GM19240 (cell line): Measurements from ENCODE around the gene MSX2.

ENCODE experiments used
- DNase-seq: peaks from one replicate; pipeline ENCODE4 v3.0.0; 2011; ENCODE audit warnings: low spot score; ENCODE audit not compliant: insufficient read length

MSX2 gene

GRCh38 chr5:174718880-174719610 is 5.3 kb upstream of the MSX2 start:
- DNase-seq, result no peak

GRCh38 chr5:174719793-174720611 is 4.4 kb upstream of the MSX2 start:
- DNase-seq, result no peak

- DNase-seq, result no peak
Measured at GRCh38 chr5:174720612-174721529, 3.5 kb upstream of the MSX2 start.

- no peak for DNase-seq
Measured at GRCh38 chr5:174721530-174722432, 2.6 kb upstream of the MSX2 start.

DNA sequence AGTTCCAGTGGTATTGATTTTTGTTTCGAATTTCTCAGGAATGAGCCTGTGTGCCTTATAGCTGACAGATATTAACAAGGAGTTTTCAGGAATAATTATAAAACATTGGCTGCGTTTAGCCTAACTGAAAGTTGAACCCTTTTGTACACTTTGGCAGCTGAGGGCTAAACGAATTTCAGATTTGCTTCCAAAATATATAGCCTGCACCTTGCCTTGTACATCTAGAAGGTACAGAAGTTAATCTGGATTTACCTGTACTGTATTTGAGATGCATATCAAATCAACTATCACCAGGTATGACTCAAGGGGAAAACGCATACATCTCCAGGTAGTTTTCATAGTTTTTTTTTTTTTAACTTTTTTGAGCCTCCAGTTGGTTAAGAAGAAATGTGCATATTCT is 1.9 kb upstream of the MSX2 start:
- no peak for DNase-seq

GRCh38 chr5:174723315-174723978 is 935 bp upstream of the MSX2 start:
- no peak for DNase-seq

DNA sequence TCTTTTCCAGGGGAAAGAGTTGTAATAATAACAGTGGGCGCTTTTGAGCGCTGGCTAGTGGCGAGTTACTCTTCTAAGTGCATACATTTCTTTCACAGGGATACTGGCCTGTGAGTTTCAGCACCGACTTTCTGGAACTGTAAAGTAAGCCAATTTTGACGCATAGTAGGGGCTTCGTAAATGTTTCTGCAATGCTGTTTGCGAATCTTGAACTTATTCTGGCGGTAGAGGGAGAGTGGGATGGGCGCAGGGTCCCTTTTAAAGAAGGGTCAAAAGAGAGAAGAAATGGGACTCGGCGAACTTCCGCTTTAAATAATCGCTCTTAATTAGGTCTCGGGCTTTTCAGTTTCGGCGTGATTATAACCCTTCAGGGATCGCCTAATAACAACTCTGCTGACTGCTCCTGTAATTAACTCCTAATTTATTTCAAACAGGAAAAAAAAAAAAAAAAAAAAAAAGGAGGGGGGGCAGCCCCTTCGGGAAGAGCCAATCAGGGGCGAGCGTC is 351 bp upstream of the MSX2 start:
- no peak for DNase-seq

DNA sequence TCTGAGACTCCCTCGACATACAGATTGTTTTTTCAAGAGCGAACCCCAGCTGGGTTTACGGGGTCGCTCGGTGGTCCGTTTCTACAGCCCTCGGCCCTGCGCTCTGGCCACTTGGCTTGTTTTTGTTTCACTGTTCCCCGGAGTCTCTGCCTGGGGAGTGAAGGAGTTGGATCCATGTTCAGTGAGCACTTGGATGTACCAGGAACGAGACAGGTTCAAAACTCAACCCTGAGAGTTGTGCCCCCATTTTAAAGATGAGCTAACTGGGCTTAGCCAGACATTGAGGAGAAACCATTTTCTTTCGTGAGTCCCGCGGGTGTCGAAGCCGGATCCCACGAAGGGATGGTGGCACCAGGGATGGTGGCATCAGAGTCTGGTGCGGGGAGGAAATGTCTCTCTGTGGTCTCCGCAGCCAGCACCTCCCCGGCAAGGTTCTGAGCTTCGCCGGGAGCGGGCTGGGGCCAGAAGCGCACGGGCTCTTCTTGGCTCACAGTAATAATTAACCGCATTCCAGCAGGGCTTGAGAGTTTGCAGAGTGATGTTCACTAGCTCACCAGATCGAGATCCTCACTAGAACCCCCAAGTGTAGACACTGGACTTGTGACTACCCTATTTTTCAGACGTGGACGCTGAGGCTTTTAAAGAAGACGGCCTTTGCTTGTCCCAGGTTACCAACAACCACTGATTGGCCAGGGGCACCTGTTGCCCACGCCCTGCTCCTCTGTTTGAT is 1.0 kb downstream of the MSX2 start:
- no peak for DNase-seq

DNA sequence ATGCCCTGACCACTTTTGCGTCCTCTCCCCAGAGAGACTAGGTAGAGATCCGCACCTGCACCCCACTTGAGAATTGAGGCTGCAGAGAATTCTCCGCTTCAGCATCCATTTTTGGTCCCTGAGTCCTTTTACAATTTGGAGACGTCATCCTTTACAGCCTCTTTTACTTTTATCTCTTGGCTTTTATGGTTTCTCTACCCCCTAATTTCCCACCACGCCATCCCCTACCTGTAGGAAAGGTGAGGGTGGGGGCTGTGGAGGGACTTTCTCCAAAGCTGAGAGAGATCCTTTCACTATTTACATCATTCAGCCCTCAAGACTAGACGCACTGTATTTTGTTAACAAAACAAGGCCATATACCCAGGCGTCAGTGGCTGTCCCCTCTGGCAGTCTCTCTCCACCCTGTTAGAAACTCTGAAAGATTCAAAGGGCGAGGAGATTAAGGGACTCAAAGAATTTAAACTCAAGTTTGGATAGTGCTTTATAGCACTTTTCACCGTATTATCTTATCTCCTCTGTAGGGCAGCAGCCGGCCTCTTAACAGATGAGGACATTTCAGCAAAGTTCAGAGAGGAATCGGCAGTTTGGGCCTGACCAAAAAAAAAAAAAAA is 1.7 kb downstream of the MSX2 start:
- DNase-seq, result no peak

DNA sequence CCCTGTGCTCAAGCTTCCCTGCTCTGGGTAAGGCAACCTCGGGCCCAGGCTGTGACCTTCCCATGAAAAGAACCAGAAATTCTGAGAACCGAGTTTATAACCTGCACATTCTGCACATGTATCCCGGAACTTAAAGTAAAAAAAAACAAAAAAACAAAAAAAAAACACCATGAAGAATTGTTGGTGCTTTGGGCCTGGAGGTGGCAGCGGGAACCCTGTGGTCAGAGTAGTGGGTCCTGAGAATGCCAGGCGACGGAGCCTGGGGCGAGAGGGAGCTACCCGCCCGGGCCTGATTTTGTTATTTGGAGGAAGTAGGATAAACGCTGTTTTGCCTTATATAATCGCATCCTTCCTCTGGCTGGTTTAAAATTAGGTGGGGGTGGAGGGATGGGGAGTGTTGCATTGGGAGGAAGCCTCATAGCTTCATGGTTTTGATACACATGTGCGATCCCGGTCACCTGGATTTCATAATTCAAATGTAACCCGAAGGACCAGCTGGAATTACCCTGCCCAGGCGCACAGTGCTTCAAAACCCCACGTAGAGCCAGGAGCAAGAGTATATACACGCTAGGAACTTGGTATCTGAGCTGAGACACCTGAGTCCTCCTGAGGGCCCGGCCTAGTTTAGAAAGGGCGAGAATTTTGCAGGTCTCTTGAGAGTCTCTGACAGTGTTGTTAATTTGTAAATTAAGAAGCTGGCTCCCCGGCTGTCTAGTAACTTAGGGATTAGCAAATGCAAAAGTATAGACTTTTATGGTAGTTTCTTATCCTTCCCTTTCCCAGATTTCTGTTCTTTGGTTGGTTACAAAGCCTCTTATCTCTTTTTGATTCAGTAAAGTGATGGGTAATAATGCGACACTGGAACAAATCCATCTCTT is 2.8 kb downstream of the MSX2 start:
- no peak for DNase-seq

DNA sequence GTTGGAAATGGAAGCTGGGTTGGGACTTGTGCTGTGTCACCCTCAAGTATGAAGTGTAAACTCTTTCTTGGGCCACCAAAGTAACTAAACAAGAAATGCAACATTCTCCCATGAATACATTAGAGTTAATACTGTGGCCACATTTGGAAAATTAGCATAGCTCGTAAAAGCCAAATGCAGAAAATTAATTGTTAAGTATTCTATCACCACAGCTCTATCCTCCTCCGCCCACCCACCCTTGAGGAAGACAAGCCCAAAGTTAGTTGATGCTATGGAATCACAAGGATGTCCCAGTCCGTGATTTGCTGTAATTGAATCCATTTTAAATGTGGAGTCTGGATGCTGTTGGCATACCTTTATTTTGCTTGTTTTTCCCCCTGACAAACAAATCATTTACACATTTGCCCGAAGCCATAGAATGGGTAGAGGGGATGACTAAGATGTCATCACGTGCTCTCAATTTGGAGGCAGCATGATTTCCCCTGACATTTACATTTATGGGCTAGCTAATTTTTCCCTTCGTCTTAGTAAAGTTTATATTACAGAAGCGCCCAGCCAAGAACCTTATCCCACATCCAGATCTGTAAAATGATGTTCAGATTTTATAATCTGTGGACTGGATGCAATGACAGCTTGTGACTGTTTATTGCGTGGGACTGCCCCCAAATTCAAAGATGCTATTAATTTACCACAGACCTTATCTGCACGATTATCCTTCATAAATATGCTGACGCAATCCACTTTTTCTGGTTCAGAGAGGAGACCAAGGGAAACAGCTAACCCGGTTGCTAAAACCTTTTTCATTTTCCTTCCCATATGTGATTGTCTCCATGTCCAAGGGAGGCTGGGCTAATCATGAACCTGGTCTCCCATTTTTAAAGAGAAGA is 3.7 kb downstream of the MSX2 start:
- DNase-seq, result no peak

- no peak for DNase-seq
Measured at GRCh38 chr5:174729075-174729680, 4.8 kb downstream of the MSX2 start.

GRCh38 chr5:174731214-174732035 is 7.0 kb downstream of the MSX2 start:
- no peak for DNase-seq

DNA sequence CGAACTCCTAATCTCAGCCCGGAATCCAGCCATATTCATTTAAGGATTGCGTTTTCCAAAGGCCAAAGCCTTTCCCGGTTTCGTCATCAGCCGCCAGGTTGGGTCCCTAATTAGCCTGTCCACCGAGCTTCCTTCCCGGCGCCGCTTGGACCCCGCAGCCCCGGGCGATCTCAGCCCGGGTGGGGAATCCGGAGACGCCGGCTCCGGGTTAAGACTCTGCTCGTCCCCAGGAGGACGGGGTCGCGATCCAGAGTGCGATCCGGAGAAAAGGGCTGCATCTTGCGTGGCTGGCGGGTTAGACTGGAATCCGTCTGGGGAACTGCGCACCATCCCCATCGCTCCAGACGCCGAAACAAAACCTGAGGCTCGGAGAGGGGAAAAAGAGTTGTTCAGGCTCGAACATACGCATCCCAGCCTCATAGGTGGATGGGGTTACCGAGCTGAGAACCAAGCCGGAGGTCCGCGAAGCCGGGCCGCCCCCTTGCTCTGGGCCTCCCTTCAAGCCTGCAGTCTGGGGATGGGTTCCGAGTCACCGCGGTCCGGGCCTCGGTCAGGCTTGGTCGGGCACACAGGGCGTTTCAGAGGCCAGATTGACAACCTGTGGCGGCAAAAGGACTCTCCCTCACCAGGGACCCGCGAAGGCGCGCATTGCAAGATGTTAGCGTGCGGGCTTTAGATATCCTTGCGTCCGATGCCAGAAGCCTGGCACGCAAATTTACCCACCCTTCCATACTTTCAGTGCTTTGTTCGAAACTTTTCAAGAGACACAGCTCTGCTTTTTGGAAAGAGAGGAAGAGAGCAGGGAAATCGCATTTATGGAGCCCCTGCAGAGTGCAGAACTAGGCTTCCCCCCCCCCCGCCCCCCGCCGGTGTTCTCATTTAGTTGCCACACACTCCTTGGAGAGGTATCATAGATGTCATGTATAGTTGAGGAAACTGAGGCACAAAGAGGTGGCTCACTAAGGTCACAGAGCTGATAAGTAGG is 7.9 kb downstream of the MSX2 start:
- no peak for DNase-seq
